ENCODE measurements around the gene NYNRIN. TPM values are rescaled to one million over a fixed set of nuclear protein-coding genes. Genes with fewer than 3 reads are reported as not detected.
"Not testable (repeated sequence)": the region's sequence is repeated elsewhere in the genome, so short reads cannot be mapped to it uniquely, and the experiment has no call there.

NYNRIN gene
- total RNA-seq, 2 experiments from 2014 or later: 0.02 TPM; not detected in 1

- peaks cover 4% of the 10 kb centered on the region for H3K4me1 Mint-ChIP-seq (ENCODE audit: low read depth)
- H3K9me3 Mint-ChIP-seq: no peaks in the 10 kb centered on the region
- intact Hi-C loops (cut with micrococcal nuclease): no loop called here
- H3K27ac Mint-ChIP-seq: no peak overlapping the region
- CTCF ChIA-PET: no interaction called here
- H3K27me3 Mint-ChIP-seq (ENCODE audit: low read depth): peaks cover 5% of the 10 kb centered on the region
- no peaks in the 10 kb centered on the region for H3K36me3 Mint-ChIP-seq (ENCODE audit: low read depth)
- H3K4me3 Mint-ChIP-seq: no peak overlapping the region
- DNase-seq: no peak
Measured at GRCh38 chr14:24385524-24385923, 13.3 kb upstream of the NYNRIN start.

- no peaks in the 10 kb centered on the region for H3K9me3 Mint-ChIP-seq
- CTCF ChIA-PET: interaction anchor here (0.6 to 1.0 kb wide), 3 partner anchors 23 to 53 kb away, joined by 3 to 4 read pairs (median 4); no protein-coding TSS in a partner anchor
- H3K4me3 Mint-ChIP-seq: no peak overlapping the region
- intact Hi-C loops (cut with micrococcal nuclease): no loop called here
- H3K27ac Mint-ChIP-seq: no peak overlapping the region
- H3K4me1 Mint-ChIP-seq (ENCODE audit: low read depth): no peaks in the 10 kb centered on the region
- no peaks in the 10 kb centered on the region for H3K36me3 Mint-ChIP-seq (ENCODE audit: low read depth)
- peaks cover 5% of the 10 kb centered on the region for H3K27me3 Mint-ChIP-seq (ENCODE audit: low read depth)
- DNase-seq: no peak
Measured at GRCh38 chr14:24387009-24387345, 11.8 kb upstream of the NYNRIN start.

GRCh38 chr14:24387579-24387978, 11.2 kb upstream of the NYNRIN start:
- DNase-seq; H3K27me3 Mint-ChIP-seq (ENCODE audit: low read depth); intact Hi-C loops (cut with micrococcal nuclease); H3K36me3 Mint-ChIP-seq (ENCODE audit: low read depth); H3K9me3 Mint-ChIP-seq; H3K4me1 Mint-ChIP-seq (ENCODE audit: low read depth); H3K4me3 Mint-ChIP-seq; H3K27ac Mint-ChIP-seq: not testable (repeated sequence)
- CTCF ChIA-PET: interaction anchor here (0.9 kb wide), 1 partner anchor 44 kb away, joined by 3 read pairs; no protein-coding TSS in a partner anchor

DNA sequence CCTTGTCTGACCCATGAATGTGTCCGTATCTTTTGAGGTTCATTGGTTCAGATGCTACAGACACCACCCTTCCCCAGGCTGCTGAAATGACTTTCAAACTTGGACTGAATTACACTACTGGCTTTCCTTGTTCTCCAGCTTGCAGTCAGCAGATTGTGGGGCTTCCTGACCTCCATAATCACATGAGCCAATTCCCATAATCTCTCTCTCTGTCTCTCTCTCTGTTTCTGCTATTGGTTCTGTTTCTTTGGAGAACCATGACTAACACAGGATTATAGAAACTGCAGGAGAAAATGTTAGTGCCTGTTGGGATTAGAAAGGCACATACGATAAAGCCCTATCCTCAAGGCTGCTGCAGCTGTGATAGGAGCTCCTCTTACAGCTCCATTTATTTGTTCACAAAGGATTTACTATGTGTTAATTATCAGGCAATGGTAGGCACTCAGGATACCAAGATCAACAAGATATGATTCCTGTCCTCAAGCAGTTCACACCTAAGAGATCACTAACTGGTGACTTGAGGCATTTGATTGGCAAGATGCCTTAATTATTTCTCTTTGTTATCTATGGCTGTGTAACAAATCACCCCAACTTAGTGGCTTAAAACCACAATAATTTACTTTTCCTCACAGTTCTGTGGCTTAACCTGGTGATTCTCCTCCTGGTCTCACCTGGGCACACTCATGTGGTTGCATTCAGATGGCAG, 10.2 kb upstream of the NYNRIN start:
- no peak for DNase-seq
- intact Hi-C loops (cut with micrococcal nuclease): no loop called here
- Mint-ChIP-seq H3K27ac (no peak overlapping the region), H3K4me1 (ENCODE audit: low read depth) (no peaks in the 10 kb centered on the region), H3K4me3 (no peak overlapping the region), H3K9me3 (no peaks in the 10 kb centered on the region), H3K27me3 (ENCODE audit: low read depth) (peaks cover 5% of the 10 kb centered on the region), H3K36me3 (ENCODE audit: low read depth) (no peaks in the 10 kb centered on the region)
- CTCF ChIA-PET: interaction anchor here (0.6 to 0.9 kb wide), 2 partner anchors 41 to 43 kb away, joined by 3 to 8 read pairs; no protein-coding TSS in a partner anchor

DNA sequence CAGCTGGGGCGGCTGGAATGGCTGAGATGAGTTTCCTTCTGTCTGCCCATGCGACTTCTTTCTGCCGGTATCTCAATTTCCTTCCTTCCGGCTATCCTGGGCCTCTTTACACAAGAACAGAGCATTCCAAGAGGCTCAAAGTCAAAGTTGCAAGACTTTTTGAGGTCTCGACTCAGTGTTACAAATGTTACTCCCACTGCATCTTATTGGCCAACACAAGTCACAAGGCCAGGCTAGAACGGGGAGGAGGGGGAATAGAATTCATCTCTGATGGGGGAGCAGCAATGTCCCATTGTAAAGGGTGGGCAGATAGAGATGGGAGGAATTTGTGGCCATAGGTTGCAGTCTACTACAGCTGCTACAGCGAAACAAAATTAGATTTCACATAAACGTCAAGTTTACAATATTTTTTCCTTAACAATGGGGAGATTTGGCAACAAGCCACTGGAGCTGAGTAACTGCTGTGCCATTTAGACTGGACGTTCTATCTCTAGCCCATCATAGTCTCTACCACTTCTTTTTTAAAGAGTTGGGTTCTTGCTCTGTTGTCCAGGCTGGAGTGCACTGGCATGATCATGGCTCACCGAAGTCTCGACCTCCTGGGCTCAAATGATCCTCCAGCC, 9.5 kb upstream of the NYNRIN start:
- Mint-ChIP-seq H3K4me1 (ENCODE audit: low read depth) (no peaks in the 10 kb centered on the region), H3K9me3 (no peaks in the 10 kb centered on the region), H3K4me3 (no peak overlapping the region), H3K27ac (no peak overlapping the region), H3K36me3 (ENCODE audit: low read depth) (no peaks in the 10 kb centered on the region), H3K27me3 (ENCODE audit: low read depth) (peaks cover 3% of the 10 kb centered on the region)
- intact Hi-C loops (cut with micrococcal nuclease): no loop called here
- CTCF ChIA-PET: interaction anchor here (2.8 kb wide), 1 partner anchor 56 kb away, joined by 9 read pairs; no protein-coding TSS in a partner anchor
- no peak for DNase-seq

GRCh38 chr14:24390701-24391468, 7.9 kb upstream of the NYNRIN start:
- Mint-ChIP-seq H3K4me1 (ENCODE audit: low read depth) (no peaks in the 10 kb centered on the region), H3K27me3 (ENCODE audit: low read depth) (no peaks in the 10 kb centered on the region), H3K36me3 (ENCODE audit: low read depth) (no peaks in the 10 kb centered on the region), H3K27ac (no peak overlapping the region), H3K9me3 (no peaks in the 10 kb centered on the region), H3K4me3 (no peak overlapping the region)
- intact Hi-C loops (cut with micrococcal nuclease): no loop called here
- CTCF ChIA-PET: interaction anchor here (0.9 to 2.8 kb wide), 3 partner anchors 26 to 58 kb away, joined by 3 to 9 read pairs (median 4); no protein-coding TSS in a partner anchor
- no peak for DNase-seq

GRCh38 chr14:24392325-24393091, 6.3 kb upstream of the NYNRIN start:
- no peak for DNase-seq
- no peak overlapping the region for H3K4me3 Mint-ChIP-seq
- H3K27me3 Mint-ChIP-seq (ENCODE audit: low read depth): no peaks in the 10 kb centered on the region
- H3K27ac Mint-ChIP-seq: no peak overlapping the region
- H3K9me3 Mint-ChIP-seq: no peaks in the 10 kb centered on the region
- no peaks in the 10 kb centered on the region for H3K36me3 Mint-ChIP-seq (ENCODE audit: low read depth)
- intact Hi-C loops (cut with micrococcal nuclease): no loop called here
- H3K4me1 Mint-ChIP-seq (ENCODE audit: low read depth): no peaks in the 10 kb centered on the region
- CTCF ChIA-PET: no interaction called here

DNA sequence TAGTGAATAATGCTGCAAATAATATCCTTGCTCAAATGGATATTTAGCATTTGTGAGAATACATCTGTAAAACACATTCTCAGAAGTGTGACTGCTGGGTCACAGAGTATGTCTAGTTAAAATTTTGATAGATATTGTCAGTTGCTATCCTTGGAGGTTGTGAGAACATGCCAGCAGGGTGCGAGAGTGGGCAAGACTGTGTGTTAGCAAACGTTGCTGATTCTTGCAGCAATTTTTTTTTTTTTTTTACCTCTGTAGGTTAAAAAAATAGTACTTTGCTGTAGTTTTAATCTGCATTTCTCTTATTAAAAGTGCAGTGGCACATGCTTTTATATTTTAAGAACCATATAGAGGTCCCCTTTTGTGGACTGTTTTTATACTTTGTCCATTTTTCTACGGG, 4.5 kb upstream of the NYNRIN start:
- H3K27ac Mint-ChIP-seq: no peak overlapping the region
- H3K27me3 Mint-ChIP-seq (ENCODE audit: low read depth): no peaks in the 10 kb centered on the region
- intact Hi-C loops (cut with micrococcal nuclease): no loop called here

DNA sequence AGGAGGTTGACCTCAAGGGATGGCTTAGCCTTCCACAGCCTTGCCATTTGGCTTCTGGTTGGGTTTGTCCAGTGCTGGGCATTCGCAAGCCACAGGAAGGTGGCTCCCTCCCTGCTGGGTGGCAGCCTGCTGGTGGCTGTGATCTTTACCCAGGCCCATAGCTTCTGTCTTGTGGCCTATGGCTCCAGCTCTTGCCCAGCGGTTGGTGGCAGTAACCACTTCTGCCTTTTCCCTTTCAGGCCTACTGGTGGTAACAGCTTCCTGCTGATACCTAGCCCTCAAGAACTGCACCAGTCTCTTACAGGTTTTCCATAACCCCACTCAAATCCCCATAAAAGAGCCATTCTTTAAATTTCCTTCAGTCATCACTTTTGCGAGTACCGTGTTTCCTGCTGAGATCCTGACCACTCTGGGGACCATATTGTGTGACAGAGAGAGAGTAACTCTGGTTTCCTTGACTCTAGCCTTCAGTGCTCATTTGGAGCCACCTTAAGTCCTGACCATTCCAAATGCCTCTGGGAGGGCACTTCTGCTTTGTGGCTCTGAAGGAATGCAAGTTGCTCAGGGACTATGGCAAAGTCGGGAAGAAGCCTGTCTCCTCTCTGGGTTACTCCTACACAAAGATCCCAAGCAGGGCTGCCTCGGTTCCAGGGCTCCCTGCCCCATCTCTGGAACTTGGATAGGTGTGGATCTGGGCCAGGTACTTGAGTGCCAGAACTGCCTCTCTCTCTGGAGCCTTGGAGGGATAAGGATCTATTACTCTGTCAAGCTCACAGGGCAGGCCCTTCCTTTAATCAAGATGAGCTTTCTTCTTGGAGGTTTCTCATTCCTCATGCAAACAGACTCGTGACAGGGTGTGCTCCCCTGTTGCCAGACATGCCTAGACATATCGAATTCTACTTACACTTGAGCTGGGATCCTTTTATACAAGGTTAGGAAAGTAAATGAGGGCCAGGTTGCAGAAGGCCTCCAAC, 2.9 kb upstream of the NYNRIN start:
- Mint-ChIP-seq H3K9me3 (no peaks in the 10 kb centered on the region), H3K4me1 (ENCODE audit: low read depth) (peaks cover 6% of the 10 kb centered on the region), H3K27ac (no peak overlapping the region), H3K4me3 (no peak overlapping the region), H3K27me3 (ENCODE audit: low read depth) (peaks cover 2% of the 10 kb centered on the region), H3K36me3 (ENCODE audit: low read depth) (no peaks in the 10 kb centered on the region)
- CTCF ChIA-PET: interaction anchor here (1.2 to 1.9 kb wide), 2 partner anchors 30 to 63 kb away, joined by 5 to 6 read pairs; no protein-coding TSS in a partner anchor
- intact Hi-C loops (cut with micrococcal nuclease): no loop called here
- no peak for DNase-seq

More for the DNA sequence above, 4.5 kb upstream of the NYNRIN start:
- CTCF ChIA-PET: no interaction called here
- H3K36me3 Mint-ChIP-seq (ENCODE audit: low read depth): no peaks in the 10 kb centered on the region
- no peaks in the 10 kb centered on the region for H3K9me3 Mint-ChIP-seq
- H3K4me1 Mint-ChIP-seq (ENCODE audit: low read depth): peaks cover 2% of the 10 kb centered on the region
- no peak for DNase-seq
- no peak overlapping the region for H3K4me3 Mint-ChIP-seq

DNA sequence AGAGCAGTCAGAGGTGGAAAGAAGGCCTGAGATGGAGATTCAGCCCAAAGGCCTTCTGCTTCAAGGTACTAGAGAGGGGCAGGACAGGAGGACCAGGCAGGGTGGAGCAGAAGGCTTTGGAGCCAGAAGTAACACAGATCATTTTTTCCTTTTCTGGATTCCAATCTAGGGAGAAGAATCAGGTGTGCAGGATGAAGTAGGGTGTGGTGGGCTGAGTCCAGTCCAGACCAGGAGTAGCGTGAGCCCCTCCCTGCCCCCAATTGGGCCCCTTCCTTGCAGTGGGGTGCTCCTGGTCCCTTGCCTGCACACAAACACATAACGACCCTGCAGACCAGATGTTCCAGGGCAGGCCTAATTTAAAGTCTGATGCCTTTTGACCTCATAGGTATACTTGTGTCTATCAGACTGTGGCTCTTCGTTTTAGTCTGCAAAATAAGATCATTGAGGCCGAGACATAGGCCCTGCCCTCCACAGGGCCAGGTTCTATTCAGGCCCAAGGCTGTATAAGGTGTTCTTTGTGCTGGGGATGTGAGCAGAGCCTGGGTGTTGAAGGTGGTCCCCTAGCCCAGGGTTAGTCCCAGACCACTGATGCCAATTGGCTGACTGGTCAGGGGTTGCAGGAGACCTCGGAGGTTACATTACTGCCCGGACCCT, 1.0 kb upstream of the NYNRIN start:
- Mint-ChIP-seq H3K36me3 (ENCODE audit: low read depth) (no peaks in the 10 kb centered on the region), H3K27me3 (ENCODE audit: low read depth) (peaks cover 2% of the 10 kb centered on the region), H3K9me3 (no peaks in the 10 kb centered on the region), H3K4me1 (ENCODE audit: low read depth) (peaks cover 6% of the 10 kb centered on the region), H3K4me3 (no peak overlapping the region), H3K27ac (no peak overlapping the region)
- no peak for DNase-seq
- CTCF ChIA-PET: interaction anchor here (0.6 to 1.0 kb wide), 2 partner anchors 33 to 64 kb away, joined by 3 to 4 read pairs; no protein-coding TSS in a partner anchor
- intact Hi-C loops (cut with micrococcal nuclease): loop anchor here (2.0 kb wide), 1 partner anchor 33 kb away; no protein-coding TSS in a partner anchor

GRCh38 chr14:24398293-24398652, 530 bp upstream of the NYNRIN start:
- Mint-ChIP-seq H3K27me3 (ENCODE audit: low read depth) (peaks cover 2% of the 10 kb centered on the region), H3K27ac (no peak overlapping the region), H3K9me3 (no peaks in the 10 kb centered on the region), H3K4me3 (no peak overlapping the region), H3K4me1 (ENCODE audit: low read depth) (peaks cover 6% of the 10 kb centered on the region), H3K36me3 (ENCODE audit: low read depth) (no peaks in the 10 kb centered on the region)
- intact Hi-C loops (cut with micrococcal nuclease): loop anchor here (2.0 kb wide), 1 partner anchor 33 kb away; no protein-coding TSS in a partner anchor
- CTCF ChIA-PET: interaction anchor here (1.3 kb wide), 1 partner anchor 33 kb away, joined by 5 read pairs; no protein-coding TSS in a partner anchor
- DNase-seq: no peak
